Measurements from ENCODE around the gene FLRT2.

FLRT2 gene, protein sequence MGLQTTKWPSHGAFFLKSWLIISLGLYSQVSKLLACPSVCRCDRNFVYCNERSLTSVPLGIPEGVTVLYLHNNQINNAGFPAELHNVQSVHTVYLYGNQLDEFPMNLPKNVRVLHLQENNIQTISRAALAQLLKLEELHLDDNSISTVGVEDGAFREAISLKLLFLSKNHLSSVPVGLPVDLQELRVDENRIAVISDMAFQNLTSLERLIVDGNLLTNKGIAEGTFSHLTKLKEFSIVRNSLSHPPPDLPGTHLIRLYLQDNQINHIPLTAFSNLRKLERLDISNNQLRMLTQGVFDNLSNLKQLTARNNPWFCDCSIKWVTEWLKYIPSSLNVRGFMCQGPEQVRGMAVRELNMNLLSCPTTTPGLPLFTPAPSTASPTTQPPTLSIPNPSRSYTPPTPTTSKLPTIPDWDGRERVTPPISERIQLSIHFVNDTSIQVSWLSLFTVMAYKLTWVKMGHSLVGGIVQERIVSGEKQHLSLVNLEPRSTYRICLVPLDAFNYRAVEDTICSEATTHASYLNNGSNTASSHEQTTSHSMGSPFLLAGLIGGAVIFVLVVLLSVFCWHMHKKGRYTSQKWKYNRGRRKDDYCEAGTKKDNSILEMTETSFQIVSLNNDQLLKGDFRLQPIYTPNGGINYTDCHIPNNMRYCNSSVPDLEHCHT

DNA sequence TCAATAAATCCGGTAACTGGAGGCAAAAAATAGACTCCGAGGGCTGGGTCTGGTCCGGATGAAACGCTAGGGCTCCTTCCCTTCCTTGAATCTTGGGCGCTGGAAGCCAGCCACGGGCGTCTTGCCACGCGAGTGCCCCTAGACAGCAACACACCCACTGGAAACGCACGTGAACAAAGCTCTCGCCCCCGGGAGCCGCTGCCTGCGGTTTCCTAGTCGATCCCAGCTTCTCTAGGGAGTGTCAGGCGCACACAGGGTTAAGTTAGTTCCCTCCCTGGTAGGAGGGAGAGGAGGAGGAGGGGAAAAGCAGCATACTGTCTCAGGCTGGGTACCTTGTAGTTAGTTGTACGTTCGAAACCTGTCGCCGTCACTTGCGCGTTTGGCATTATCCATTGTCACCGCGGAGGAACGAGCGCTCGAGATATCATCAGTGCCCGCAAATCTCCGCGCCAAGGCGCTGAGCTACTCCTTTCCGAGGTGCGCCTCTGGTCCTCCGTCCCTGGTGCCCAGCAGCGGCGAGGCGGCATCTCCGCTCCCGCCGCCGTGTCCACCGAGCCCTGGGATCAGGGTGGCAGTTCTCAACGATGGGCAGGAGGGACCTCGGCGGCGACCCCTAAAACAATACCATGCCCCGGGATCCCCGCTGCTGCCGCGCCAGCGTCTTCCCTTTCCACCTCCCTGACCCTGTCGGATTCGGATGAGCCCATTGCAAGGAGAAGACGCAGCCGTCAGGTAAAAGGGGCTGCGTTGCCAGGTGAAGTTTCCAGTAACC, at the start of gene FLRT2:
Gene FLRT2 (plus strand): TSS at position 342 of the 772 bp plus-strand sequence. CDS start 91,371 bp downstream, outside the sequence.
- DNase-seq = no peak

DNA sequence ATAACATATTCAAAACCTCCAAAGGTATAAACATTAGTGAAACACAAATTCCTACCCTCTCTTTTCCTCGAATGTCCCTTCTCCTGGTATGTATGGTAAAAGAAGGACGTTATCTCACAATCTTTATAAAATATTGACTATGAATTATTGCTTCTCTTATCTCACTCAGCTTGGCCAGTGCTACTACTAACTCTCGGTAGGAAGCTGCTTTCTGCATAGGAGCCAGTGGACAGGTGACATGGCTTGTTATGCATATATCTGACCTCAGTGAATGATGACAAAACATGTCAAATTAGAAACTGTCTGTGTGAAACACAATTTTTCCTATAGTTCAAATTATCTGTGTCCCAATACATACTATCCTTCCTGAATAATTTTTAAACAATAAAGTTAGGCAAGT, 48.5 kb upstream of the FLRT2 start:
- DNase-seq = no peak

DNA sequence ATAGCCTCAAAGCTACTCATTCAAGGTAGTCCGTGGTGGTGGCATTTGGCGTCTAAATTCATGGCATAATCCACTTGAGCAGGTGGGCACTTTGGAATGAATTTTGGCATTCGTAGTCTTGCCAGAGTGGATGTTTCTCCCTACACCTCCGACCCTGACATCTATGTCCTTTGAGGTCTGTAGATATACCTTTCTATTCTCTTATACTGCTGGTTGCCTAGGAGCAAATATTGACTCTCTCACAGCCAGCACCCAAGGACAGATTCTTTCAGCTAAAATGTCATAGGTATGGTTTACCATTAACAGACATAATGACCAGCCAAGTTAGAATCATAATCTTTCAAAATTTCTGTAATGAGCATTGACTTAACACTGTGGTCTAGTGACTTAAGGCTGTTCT, 47.4 kb upstream of the FLRT2 start:
- DNase-seq = no peak

DNA sequence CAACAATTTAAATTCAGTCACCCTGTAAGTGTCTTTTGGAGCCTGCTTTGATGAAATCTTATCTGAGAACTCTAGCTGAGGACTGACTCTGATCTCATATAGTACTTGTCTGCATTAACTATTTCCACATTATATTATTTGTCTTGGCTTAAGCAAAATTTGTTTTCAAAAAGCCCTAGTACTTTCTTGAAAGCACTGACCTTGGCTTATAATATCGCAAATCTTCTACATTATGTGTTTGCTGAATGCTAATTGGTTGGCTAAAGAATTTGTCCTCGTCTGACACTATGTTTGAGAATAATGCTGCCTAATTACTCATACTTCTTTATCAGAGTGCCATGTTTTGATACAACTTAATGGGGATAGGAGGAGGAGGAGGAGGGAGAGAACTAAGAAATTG, 46.9 kb upstream of the FLRT2 start:
- no peak for DNase-seq

DNA sequence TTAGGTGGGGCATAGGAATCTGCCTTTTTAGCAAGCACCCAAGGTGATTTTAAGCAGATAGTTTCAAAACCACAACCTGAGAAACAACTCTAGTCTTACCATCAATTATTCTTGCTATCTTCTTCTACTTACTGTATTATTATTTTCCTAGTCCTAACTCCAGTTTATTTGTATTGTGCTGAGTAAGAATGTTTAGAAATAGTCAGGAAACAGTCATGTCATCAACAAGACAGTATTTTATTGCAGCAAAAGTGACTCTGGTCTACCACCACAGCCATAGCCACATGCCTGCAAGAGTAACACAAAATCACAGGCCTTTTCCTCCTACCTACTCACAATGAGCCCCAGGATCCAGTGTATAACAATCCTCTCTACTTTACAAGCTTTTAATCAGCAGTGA, 46.3 kb upstream of the FLRT2 start:
- DNase-seq = no peak

DNA sequence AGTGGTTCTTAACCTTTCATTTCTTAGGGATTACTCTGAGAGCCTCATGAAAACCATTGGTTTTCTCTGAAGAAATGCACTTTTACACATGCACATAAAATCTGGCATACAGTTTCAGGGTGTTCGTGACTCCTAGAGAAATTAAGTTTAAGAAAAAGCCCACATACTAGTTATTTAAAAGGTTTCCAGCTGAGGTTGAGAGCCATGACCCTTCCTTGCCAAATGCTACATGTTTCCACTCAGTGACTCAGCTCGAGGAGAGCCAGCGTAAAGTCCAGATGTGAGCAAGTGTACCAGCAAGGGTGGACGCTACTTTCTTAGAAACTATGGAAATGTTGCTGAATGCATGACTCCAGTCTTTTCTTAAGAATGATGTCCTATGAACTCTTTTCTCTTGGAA, 42.7 kb upstream of the FLRT2 start:
- no peak for DNase-seq

DNA sequence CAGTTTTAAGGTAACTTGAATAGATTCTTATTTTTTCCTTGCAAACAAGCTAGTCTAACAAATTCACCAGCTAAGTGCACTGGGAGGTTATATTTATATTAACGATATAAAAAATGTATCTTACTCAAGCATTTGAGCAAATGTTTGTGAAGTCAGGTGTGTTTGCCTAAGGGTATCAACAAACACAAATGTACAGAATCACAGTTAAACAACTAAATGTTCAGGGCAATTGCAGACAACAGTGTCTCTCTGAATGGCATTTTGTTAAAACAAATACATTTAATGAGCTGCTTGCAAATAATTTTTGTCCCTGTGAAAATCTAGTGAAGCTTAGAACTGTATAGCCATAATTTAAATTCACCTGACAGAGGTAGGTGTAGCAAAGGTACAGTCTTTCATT, 28.2 kb upstream of the FLRT2 start:
- DNase-seq = no peak

DNA sequence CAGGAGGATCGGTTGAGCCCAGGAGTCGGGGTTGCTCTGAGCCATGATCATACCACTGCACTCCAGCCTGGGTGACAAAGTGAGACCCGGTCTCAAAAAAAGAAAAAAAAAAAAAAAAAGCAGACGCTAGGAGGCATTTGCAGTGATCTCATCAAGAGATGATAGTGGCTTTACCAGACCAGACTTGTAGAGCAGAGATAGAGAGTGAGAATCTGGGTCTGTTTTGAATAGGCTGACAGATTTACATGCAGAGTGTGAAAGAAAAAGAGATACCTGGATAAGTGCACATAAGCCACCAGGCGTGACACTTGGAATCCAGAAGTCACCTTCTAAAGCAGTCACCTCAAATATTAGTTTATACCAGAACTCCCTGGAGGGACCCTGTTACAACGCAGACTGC, 21.1 kb upstream of the FLRT2 start:
- DNase-seq = no peak

DNA sequence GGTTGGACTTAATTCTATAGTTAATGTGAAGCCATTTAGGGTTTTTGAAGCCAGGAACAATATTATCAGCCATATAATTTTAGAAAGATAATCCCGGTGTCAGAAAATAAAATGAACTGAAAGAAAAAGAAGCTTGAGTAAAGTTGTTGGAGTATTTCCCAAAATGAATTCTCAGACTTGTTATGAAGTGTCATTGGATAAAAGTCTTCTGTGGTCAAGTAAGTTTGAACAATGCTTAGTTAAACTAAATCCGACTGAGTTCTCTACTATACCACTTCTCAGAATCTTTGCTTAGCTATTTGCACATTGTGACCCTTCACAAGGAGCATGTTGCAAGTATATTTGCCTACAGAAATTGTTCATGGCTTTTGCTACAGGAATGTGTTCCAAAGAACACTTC, 17.5 kb upstream of the FLRT2 start:
- no peak for DNase-seq

DNA sequence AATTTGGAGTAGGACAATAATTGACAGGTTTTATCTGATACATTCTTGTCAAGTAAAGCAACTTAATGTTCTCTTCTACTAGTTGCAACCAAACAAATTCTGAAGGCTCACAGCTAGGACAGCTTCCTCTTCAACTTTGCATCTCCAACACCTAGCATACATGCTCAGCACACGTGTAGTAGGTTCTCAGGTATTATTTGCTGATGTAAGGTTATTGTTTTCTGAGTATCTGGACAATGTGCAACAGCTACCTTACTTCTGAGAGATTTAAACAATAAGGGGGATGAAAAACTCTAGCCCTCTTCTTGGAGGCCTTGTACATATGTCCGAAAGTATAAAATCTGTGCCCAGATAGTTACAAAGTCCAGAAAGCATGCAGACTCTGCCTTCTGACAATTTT, 15.5 kb upstream of the FLRT2 start:
- no peak for DNase-seq

DNA sequence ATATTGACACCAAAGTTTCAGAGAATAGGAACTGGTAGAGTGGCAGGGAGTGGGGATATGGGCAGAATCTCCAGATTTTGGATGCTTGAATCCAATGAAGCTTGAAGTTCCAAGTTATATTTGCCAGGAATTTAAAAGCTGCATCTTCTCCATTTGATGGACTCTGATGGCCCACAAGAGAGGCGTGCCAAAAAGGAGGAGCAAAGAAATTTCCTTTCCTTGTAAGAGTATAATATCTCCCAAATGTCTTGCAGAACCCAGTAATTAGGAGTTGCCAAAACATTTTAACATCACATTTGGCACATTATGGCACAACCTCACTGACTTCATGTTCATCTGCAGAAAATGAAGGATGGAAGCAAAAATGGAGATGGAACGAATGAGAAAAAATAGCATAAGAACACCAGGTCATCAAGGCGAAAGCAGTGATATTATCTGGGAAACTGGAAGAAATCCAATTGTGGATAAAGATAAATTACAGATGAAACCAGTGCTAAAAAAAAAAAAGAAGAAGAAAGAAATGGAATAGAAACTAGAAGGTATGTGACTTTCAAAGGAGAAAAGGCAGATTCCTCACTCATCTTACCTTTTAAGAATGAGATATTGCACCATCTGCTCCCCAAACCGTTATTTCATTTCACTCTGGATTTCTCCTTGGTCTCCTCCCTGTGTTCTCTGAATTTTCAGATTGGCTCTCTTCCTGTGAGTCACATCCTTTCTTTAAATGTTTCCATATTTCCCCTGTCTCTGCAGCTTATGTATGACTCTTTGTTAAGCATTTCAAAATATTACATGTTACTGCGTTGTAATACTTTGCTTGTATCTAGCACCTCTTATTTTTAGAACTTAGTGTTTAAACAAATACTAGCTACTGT, 13.5 kb upstream of the FLRT2 start:
- DNase-seq = no peak

DNA sequence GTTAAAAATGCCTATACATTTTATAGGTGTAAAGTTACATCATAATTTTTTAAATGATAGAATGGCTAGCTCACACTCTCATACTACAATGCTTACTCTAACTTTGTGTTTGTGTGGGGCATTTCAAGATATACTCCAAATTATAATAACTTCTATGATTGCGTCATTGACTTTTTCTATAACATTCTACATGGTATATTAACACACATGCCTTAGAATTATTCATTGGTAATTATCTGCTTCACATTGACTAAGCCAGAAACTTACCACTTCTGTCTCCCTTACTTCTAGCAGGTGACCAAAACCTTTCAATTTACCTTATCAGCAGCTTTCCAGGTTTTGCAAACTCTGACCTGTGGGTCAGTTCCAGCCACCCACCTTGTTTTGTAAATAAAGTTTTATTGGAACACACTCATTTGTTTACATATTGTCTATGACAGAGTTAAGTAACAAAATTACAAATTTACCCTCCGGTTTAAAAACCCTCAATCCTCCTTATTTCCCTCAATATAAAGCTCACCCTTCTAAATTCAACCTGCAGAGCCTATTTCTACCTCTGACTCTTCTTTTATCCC, 12.7 kb upstream of the FLRT2 start:
- no peak for DNase-seq

DNA sequence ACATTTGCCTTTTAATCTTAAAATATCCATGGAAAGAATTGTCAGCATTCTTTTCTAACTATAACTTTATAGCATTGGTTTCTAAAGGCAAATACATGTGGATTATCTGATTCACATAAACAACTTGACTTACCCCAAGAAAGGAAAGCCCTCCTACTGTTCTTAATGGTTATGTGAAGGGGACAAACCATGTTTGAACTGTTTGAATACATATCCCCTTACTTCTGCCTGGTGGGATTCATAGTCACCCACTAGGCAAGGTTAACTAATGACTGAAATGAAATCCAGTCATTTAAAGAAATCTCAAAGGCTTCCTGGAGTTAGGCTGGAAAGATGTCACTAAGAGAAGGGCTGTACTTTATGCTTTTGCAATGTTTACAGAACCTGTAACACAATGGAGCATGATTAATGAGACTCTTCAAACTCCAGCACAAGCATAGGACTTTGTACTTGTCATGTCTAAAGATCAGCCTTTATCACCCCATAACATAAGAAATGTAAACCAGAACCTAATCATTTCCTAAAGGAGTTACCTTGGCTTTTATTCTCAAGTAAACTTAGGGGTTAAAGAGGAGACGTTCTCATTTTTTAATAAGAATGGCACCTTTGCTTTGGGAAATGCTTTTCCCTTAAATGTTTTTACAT, 10.2 kb upstream of the FLRT2 start:
- DNase-seq = no peak

DNA sequence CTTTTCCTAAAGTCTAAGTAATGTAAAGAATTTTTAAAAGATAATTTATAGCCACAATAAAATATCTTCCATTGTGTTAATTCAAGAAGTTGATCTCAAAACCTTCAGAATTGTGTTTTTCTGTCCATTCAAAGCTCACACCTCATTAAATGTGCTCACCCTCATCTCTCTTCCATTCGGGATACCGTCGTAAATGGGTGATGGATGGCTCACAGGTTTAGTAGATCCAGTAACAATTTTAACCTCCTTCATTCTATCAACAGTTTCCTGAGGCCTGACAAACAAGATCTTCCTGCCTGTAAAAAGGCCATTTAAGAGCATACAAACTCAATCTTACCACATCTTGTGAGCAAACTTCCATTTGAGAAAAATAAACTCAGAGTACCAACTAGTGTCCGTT, 9.4 kb upstream of the FLRT2 start:
- no peak for DNase-seq

DNA sequence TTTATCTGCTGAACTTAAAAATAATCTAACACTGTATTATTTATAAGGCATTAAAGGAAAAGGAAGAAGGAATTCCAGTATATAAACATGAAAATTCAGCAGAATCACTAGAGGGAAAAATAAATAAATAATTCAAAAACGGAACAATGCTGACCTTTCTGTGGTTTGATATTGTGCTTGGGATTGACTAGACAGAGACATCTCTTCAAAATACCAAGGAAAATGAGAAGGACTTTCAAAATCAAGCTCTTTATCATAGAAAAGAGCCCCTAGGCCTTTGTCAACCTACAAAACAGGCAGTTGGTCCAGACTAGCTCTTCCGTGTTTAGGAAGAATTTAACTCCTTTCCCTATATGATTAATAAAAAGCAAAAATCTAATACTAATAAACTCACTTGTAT, 6.3 kb upstream of the FLRT2 start:
- no peak for DNase-seq

DNA sequence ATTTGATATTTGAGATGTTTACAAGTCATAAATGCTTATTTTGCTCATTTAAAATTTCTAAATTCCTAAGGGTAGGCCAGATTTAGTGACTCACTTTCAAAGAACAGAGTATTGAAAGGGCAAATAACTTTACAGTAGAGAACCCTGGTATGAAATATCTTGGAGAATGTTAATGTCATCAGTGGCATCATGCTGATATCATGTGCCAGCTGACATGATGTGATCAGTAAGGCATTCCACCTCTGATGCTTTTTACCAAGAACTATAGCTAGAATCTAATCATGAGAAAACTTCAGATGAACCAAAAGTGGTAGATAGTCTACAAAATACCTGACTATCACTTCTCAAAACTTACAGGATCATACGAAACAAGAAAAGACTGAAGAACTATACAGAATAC, 2.9 kb upstream of the FLRT2 start:
- DNase-seq = no peak

DNA sequence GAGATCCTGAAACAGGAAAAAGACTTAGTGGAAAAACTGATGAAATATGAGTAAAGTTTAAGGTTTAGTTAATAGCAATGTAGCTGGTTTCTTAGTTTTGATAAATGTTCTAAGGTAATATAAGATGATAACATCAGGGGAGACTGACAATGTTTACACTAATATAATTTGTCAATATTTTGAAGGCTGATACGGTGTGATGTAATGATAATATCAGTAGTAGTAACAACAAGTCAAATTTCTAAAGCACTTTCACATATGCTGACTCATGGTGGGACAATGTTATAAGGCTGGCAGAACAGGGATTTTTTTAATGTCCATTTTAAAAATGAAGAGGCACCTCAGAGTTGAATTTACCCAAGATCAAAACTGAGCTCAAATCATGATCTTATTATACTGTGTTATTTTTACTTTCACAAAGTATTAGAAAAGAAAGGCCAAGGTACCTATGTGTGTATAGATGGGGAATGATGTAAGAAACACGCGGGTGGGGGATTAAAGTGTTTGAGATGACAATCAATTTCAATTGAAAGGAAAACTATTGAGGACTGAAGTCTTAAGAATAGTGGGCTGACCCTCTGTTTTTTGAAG, 2.4 kb upstream of the FLRT2 start:
- no peak for DNase-seq

DNA sequence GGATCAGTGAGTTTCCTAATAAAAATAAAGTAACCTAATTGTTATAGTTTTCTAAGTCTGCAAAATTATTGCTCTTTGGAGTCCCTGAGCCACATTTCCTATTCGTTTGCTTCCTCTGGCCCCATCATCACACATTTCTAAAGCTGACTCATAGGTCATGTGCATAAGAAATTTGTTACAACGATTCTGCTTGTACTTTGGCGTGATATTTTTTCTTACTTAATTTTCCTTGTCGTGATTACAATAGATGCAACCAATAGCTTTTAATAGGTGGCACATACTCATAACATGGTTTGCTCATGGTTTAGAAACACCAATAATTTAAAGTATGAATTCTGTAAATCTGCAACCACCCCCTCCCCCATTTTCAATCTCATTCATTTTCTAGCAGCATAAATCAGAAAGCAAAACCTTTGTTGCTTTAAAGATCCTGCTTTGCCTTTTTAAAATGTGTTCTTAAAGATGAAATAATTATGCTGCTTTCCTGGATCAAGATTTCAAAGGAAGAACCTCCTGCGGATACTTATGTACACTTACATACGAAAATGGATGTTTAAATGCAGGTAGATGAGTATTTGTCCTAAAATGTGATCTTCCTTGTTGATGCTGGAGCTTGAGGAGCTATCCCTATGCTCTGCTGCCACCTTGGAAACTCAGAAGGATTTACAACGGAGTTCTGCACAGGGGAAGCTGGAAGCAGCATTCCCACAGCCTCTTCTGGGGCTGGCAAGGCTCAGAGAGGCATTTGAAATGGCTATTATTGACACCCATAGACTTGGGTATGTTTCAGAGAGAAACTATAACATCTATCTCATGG, 1.7 kb upstream of the FLRT2 start:
- DNase-seq = no peak

DNA sequence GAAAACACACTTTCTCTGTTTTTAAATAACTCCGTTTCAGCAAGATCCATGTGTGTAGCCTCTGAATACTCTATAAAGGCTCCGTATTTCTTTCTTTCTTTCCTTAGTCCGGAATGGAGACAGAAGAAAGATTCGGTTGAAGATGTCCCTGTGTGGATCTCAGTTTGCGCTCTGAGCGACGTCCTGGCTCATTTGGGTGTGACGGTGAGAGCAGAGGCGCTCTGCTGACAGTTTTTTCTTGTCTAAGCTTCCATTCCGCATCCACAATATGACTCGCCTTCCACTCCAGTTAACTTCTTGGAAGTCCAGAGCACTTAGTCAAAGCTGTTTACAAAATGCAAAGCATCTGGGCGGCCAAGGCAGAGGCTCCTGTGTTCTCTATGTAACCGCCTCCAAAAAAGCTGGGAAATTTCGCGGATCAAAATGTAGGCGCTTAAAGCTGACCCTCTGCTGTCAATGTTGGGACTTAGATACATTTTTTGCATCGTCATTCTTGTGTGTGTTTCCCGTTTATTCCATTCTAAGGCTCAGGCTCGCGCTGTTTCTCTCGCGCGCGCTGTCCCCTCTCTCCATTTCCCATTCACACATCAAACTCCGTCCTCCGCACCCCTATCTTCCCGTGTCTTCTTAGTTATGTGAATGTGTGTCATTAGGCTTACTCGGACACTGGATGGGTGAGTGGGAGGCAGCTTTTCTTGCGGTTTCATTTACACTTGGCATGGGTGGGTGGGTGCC, 880 bp upstream of the FLRT2 start:
- DNase-seq = no peak

DNA sequence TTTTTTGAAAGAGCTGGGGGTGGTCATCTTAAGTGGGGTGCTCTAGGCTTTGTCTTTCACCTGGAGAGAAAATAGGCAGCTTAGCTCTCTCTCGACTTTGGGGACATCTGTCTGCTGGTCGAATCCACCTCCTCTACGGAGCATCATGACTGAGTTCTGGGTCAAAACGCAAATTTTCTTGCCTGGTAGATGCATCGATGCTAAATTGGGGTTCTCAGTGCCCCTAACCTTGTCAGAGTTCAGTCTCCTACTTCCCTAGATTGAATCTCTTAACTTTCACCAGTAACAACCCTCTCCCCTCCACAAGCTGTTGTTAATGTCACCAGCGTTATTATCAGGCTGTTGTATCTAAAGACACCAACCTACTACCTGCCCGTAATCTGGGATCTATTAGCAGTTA, 682 bp downstream of the FLRT2 start:
- DNase-seq = no peak

All from stimulated activated CD4-positive, alpha-beta T cell treated with anti-CD3 and anti-CD28 coated beads, Interleukin-4, amount 100 ng/mL, for 24 hours (primary cell).